Measurements from ENCODE around the gene ITGA8.
"Not testable (repeated sequence)": the region's sequence is repeated elsewhere in the genome, so short reads cannot be mapped to it uniquely, and the experiment has no call there.

The ITGA8 gene

GRCh38 chr10:15563246-15563645 is 156.5 kb downstream of the ITGA8 start:
- Histone ChIP-seq H3K79me2 (ENCODE audit: control insufficient read depth, insufficient read depth, low read length, unreplicated experiment) (no peaks in the 10 kb centered on the region), H3K4me1 (ENCODE audit: control insufficient read depth, insufficient read depth, low read length, unreplicated experiment) (peaks cover 5% of the 10 kb centered on the region)

DNA sequence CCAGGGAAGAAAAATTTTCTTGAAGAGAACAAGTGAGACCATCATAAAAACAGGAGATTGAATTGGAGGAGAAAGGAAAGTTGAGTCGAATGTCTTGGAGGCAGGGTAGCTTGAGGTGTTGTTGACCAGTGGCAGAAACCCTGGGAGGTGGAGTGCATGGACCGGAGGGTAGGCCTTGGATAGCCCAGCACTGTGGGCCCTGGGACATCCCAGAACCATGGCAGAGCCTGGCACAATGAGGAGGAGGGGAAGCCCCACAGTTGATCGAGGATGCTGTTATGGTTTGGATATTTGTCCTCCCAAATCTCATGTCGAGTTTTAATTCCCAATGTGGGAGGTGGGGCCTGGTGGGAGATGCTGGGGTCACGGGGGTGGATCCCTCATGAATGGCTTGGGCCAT is 157.1 kb downstream of the ITGA8 start:
- Histone ChIP-seq H3K79me2 (ENCODE audit: control insufficient read depth, insufficient read depth, low read length, unreplicated experiment) (no peaks in the 10 kb centered on the region), H3K27ac (ENCODE audit: low read depth, low read length) (no peak overlapping the region), H2AFZ (ENCODE audit: low read length, unreplicated experiment) (no peak overlapping the region), H3K4me1 (ENCODE audit: control insufficient read depth, insufficient read depth, low read length, unreplicated experiment) (peaks cover 11% of the 10 kb centered on the region), H3K36me3 (ENCODE audit: insufficient read depth, low read length) (no peaks in the 10 kb centered on the region), H3K27me3 (ENCODE audit: insufficient read depth, low read length) (no peaks in the 10 kb centered on the region), H3K4me3 (ENCODE audit: low read depth, low read length) (no peak overlapping the region)

More at GRCh38 chr10:15563246-15563645, 156.5 kb downstream of the ITGA8 start:
- Histone ChIP-seq H2AFZ (ENCODE audit: low read length, unreplicated experiment) (no peak overlapping the region), H3K27ac (ENCODE audit: low read depth, low read length) (no peak overlapping the region), H3K36me3 (ENCODE audit: insufficient read depth, low read length) (no peaks in the 10 kb centered on the region), H3K4me3 (ENCODE audit: low read depth, low read length) (no peak overlapping the region), H3K27me3 (ENCODE audit: insufficient read depth, low read length) (no peaks in the 10 kb centered on the region)

DNA sequence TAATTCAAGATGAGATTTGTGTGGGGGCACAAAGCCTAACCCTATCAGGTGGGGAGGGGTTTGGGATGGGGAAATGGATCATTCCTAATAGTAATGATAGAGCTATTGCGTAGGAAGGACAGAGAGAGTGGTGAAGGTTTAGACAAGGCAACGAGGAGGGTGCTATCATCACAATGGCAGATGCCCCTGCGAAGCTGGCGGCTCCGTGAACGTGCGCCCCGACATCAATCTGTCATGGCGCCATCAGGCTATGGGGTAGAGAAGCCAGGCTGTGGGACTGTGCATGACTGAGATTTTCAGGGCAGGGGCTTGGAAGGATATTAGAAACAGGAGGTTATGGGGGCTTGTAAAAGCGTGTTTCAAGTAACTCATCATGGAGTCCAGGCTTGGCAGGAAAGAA is 157.6 kb downstream of the ITGA8 start:
- no peak overlapping the region for H3K27ac ChIP-seq (ENCODE audit: low read depth, low read length)
- no peak overlapping the region for H2AFZ ChIP-seq (ENCODE audit: low read length, unreplicated experiment)
- H3K79me2 ChIP-seq (ENCODE audit: control insufficient read depth, insufficient read depth, low read length, unreplicated experiment) = no peaks in the 10 kb centered on the region
- no peaks in the 10 kb centered on the region for H3K36me3 ChIP-seq (ENCODE audit: insufficient read depth, low read length)
- no peak overlapping the region for H3K4me3 ChIP-seq (ENCODE audit: low read depth, low read length)
- H3K4me1 ChIP-seq (ENCODE audit: control insufficient read depth, insufficient read depth, low read length, unreplicated experiment) = peaks cover 11% of the 10 kb centered on the region
- no peaks in the 10 kb centered on the region for H3K27me3 ChIP-seq (ENCODE audit: insufficient read depth, low read length)

GRCh38 chr10:15558136-15558535 is 161.6 kb downstream of the ITGA8 start:
- H3K27me3 ChIP-seq (ENCODE audit: insufficient read depth, low read length) = no peaks in the 10 kb centered on the region
- H3K36me3 ChIP-seq (ENCODE audit: insufficient read depth, low read length) = no peaks in the 10 kb centered on the region
- no peaks in the 10 kb centered on the region for H3K79me2 ChIP-seq (ENCODE audit: control insufficient read depth, insufficient read depth, low read length, unreplicated experiment)
- no peak overlapping the region for H2AFZ ChIP-seq (ENCODE audit: low read length, unreplicated experiment)
- H3K4me1 ChIP-seq (ENCODE audit: control insufficient read depth, insufficient read depth, low read length, unreplicated experiment) = peaks cover 11% of the 10 kb centered on the region
- no peak overlapping the region for H3K4me3 ChIP-seq (ENCODE audit: low read depth, low read length)
- no peak overlapping the region for H3K27ac ChIP-seq (ENCODE audit: low read depth, low read length)

DNA sequence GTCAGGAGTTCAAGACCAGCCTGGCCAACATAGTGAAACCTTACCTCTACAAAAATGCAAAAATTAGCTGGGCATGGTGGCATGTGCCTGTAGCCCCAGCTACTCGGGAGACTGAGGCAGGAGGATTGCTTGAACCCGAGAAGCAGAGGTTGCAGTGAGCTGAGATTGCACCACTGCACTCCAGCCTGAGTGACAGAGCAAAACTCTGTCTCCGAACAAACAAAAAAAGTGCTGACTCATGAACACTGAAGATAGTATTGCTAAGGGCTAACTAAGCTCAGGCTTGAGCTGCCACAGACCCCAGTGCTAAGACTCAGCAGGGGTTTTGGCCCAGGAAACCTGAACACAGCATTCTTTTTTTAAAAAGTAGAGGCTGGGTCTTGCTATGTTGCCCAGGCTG is 162.6 kb downstream of the ITGA8 start:
- not testable (repeated sequence) for H3K36me3 ChIP-seq (ENCODE audit: insufficient read depth, low read length); H2AFZ ChIP-seq (ENCODE audit: low read length, unreplicated experiment); H3K4me3 ChIP-seq (ENCODE audit: low read depth, low read length); H3K27me3 ChIP-seq (ENCODE audit: insufficient read depth, low read length); H3K79me2 ChIP-seq (ENCODE audit: control insufficient read depth, insufficient read depth, low read length, unreplicated experiment); H3K27ac ChIP-seq (ENCODE audit: low read depth, low read length)
- peaks cover 11% of the 10 kb centered on the region for H3K4me1 ChIP-seq (ENCODE audit: control insufficient read depth, insufficient read depth, low read length, unreplicated experiment)

- no peaks in the 10 kb centered on the region for H3K4me1 ChIP-seq (ENCODE audit: control insufficient read depth, insufficient read depth, low read length, unreplicated experiment)
Measured at GRCh38 chr10:15550950-15551349, 168.8 kb downstream of the ITGA8 start.

GRCh38 chr10:15548331-15548730 is 171.4 kb downstream of the ITGA8 start:
- Histone ChIP-seq H3K4me1 (ENCODE audit: control insufficient read depth, insufficient read depth, low read length, unreplicated experiment) (no peaks in the 10 kb centered on the region), H3K27me3 (ENCODE audit: insufficient read depth, low read length) (no peaks in the 10 kb centered on the region), H3K4me3 (ENCODE audit: low read depth, low read length) (no peak overlapping the region), H3K79me2 (ENCODE audit: control insufficient read depth, insufficient read depth, low read length, unreplicated experiment) (no peaks in the 10 kb centered on the region), H3K27ac (ENCODE audit: low read depth, low read length) (no peak overlapping the region), H3K36me3 (ENCODE audit: insufficient read depth, low read length) (no peaks in the 10 kb centered on the region), H2AFZ (ENCODE audit: low read length, unreplicated experiment) (no peak overlapping the region)

More at GRCh38 chr10:15550950-15551349, 168.8 kb downstream of the ITGA8 start:
- Histone ChIP-seq H3K27ac (ENCODE audit: low read depth, low read length) (no peak overlapping the region), H2AFZ (ENCODE audit: low read length, unreplicated experiment) (no peak overlapping the region), H3K79me2 (ENCODE audit: control insufficient read depth, insufficient read depth, low read length, unreplicated experiment) (no peaks in the 10 kb centered on the region), H3K4me3 (ENCODE audit: low read depth, low read length) (no peak overlapping the region), H3K27me3 (ENCODE audit: insufficient read depth, low read length) (no peaks in the 10 kb centered on the region), H3K36me3 (ENCODE audit: insufficient read depth, low read length) (no peaks in the 10 kb centered on the region)

- Histone ChIP-seq H3K36me3 (ENCODE audit: insufficient read depth, low read length) (no peaks in the 10 kb centered on the region), H3K27me3 (ENCODE audit: insufficient read depth, low read length) (no peaks in the 10 kb centered on the region), H2AFZ (ENCODE audit: low read length, unreplicated experiment) (no peak overlapping the region), H3K27ac (ENCODE audit: low read depth, low read length) (no peak overlapping the region), H3K4me1 (ENCODE audit: control insufficient read depth, insufficient read depth, low read length, unreplicated experiment) (no peaks in the 10 kb centered on the region), H3K4me3 (ENCODE audit: low read depth, low read length) (no peak overlapping the region), H3K79me2 (ENCODE audit: control insufficient read depth, insufficient read depth, low read length, unreplicated experiment) (no peaks in the 10 kb centered on the region)
Measured at GRCh38 chr10:15546606-15547005, 173.1 kb downstream of the ITGA8 start.

DNA sequence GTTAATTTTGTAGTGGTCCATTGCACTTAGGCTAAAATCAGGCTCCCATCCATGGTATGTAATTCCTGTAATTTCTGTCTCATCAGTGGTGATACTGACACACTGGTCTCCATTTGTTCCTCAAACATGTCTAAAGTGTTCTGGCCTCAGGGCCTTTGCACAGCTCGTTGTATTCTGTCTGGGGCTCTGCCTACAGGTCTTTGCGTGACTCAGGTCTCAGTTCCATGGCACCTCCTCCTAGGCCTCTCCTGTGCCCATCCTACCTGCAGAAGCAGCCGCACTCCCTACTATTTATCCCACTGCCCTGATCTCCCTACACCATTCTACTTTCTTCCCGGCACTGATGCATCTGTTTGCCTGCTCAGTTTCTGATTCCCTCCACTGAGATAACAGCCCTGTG is 173.8 kb downstream of the ITGA8 start:
- no peaks in the 10 kb centered on the region for H3K79me2 ChIP-seq (ENCODE audit: control insufficient read depth, insufficient read depth, low read length, unreplicated experiment)
- H3K36me3 ChIP-seq (ENCODE audit: insufficient read depth, low read length) = no peaks in the 10 kb centered on the region
- no peak overlapping the region for H2AFZ ChIP-seq (ENCODE audit: low read length, unreplicated experiment)
- no peaks in the 10 kb centered on the region for H3K27me3 ChIP-seq (ENCODE audit: insufficient read depth, low read length)
- H3K4me3 ChIP-seq (ENCODE audit: low read depth, low read length) = no peak overlapping the region
- no peaks in the 10 kb centered on the region for H3K4me1 ChIP-seq (ENCODE audit: control insufficient read depth, insufficient read depth, low read length, unreplicated experiment)
- H3K27ac ChIP-seq (ENCODE audit: low read depth, low read length) = no peak overlapping the region

DNA sequence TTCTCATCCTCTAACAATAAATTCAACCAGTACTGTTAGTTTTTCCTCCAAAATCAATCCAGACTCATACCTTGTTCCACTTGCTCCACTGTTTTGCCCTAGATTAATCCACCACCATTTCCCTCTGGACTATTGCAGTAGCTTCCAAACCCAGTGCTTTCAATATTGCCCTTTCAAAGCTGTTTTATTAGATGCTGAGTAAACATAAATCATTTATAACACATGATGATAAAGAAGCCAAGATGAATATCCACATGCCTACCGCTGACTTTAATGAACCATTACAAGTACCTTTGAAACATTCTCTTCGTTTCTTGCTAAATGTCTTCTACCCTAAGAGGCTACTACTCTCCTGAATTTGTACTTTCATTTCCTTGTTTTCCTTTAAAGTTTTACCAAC is 174.5 kb downstream of the ITGA8 start:
- Histone ChIP-seq H3K36me3 (ENCODE audit: insufficient read depth, low read length) (no peaks in the 10 kb centered on the region), H3K27me3 (ENCODE audit: insufficient read depth, low read length) (no peaks in the 10 kb centered on the region), H3K4me1 (ENCODE audit: control insufficient read depth, insufficient read depth, low read length, unreplicated experiment) (no peaks in the 10 kb centered on the region), H3K4me3 (ENCODE audit: low read depth, low read length) (no peak overlapping the region), H2AFZ (ENCODE audit: low read length, unreplicated experiment) (no peak overlapping the region), H3K79me2 (ENCODE audit: control insufficient read depth, insufficient read depth, low read length, unreplicated experiment) (no peaks in the 10 kb centered on the region), H3K27ac (ENCODE audit: low read depth, low read length) (no peak overlapping the region)

- H3K4me1 ChIP-seq (ENCODE audit: control insufficient read depth, insufficient read depth, low read length, unreplicated experiment) = peaks cover 6% of the 10 kb centered on the region
- no peaks in the 10 kb centered on the region for H3K27me3 ChIP-seq (ENCODE audit: insufficient read depth, low read length)
- H3K79me2 ChIP-seq (ENCODE audit: control insufficient read depth, insufficient read depth, low read length, unreplicated experiment) = no peaks in the 10 kb centered on the region
- no peak overlapping the region for H3K27ac ChIP-seq (ENCODE audit: low read depth, low read length)
- no peak overlapping the region for H3K4me3 ChIP-seq (ENCODE audit: low read depth, low read length)
- H3K36me3 ChIP-seq (ENCODE audit: insufficient read depth, low read length) = no peaks in the 10 kb centered on the region
- H2AFZ ChIP-seq (ENCODE audit: low read length, unreplicated experiment) = no peak overlapping the region
Measured at GRCh38 chr10:15543994-15544393, 175.7 kb downstream of the ITGA8 start.

All from ACC112 (cell line).